CD4-positive, alpha-beta T cell treated with Interleukin-1 beta for 1 hour (primary cell): ENCODE data around the gene VPS13D.

Source experiments
- DNase-seq, 2 donors: peaks; one replicate each; pipeline ENCODE4 v3.0.0-alpha.2; 2020 to 2022

The VPS13D gene

DNA sequence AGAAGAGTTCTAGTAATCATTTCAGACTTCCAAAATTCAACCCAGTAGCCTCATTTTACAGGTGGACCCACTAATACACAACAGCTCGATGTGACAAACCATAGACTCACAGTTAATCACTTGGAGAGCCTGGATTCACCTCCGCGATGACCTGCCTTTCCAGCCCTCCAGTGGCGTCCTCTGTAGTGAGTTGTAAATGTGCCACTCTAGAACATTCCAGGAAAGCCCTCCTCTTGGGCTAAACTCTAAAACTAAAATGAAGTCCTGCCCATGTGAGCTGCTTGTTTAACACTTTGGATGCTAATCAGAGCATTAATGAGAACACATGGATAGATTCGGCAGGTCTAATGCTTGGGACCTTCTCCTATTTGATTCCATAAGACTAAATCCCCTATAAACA lies 247.5 kb downstream of the VPS13D start:
- no peak for DNase-seq

DNA sequence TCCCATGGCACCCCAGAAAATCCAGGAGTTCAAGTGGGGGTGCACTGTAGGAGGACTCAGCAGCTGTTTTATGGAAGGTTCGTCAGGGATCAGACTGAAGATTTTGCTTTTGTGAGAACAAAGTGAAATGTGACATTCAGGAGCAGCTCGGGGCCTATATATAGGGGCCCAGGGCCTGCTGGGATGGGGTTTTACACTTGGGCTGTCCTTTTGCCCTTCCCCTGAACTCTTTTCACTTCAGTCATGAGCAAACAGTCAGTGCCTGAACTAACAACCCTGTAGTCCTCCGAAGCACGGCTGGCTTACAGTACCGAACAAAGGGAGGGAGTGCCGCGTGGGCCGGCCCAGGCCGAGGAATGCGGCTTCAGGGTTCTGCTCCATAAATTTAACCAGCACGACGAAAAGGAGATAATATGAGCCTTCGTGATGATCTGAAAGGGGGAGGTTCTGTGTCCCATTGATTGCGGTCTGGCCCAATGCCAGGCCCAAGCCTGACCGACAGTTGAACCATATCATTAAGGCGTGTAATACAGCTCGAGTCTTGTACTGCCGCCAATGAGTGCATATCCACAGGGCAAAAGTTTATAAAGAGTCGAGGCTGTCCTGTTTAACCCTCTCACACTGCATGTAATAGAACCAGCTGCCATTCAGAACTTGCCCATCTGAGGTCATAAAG lies 248.2 kb downstream of the VPS13D start:
- peak in 1 of 2 donors; percentile 14 for DNase-seq

DNA sequence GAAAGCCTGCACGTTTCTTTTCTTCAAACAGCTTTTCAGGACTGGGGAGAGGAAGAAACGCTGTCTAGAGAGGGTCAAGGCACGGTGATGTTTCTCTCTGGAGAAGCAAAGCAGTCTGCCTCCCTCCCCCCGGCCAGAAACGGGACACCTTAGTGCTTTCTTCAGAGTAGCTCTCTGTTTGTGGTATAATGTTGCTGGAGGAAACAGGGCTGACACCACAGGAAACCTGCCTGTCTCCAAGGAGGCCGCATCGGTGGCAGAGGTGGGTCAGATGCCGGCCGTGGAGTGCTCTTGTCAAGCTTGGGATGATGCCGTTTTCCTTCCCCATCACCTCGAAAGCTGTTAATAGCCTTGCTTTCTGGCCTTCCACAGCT lies 248.8 kb downstream of the VPS13D start:
- DNase-seq: peak; percentile 29 to 38

DNA sequence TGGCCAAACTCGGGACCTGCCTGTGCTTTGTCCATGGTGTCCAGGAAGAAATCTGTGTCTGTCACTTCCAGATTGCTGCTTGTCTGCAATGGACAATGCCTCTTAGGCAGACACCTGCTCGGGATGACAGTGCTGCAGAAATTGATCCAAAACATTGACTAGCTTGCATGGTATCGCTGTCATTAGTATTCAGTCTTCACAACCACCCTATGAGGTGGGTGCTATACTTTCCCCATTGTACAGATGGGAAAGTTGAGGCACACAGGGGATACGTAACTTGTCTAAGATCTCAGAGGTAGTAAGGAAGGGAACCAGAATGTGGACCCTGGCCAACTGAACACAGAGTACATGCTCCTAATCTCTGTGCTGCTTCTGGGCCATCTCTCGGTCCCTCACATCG lies 249.5 kb downstream of the VPS13D start:
- no peak for DNase-seq

DNA sequence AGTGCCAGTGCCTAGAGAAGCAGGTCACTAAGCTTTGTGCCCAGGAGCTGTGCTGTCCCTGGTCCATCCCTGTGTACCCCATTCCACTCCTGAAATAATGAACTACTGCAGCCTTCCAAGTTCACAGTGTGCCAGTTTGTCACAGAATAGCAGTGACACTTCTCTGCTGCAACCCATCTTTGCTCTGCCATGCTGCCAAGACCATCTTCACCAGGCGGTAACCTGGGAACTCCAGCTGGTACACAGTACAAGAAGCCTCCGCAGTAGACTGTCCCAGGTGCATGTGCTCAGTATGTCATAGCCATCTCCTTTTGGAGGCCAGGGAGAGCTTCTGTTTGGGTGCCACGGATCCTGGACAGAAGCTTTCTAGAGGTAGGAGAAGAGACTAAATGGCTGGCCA lies 250.2 kb downstream of the VPS13D start:
- DNase-seq: no peak

DNA sequence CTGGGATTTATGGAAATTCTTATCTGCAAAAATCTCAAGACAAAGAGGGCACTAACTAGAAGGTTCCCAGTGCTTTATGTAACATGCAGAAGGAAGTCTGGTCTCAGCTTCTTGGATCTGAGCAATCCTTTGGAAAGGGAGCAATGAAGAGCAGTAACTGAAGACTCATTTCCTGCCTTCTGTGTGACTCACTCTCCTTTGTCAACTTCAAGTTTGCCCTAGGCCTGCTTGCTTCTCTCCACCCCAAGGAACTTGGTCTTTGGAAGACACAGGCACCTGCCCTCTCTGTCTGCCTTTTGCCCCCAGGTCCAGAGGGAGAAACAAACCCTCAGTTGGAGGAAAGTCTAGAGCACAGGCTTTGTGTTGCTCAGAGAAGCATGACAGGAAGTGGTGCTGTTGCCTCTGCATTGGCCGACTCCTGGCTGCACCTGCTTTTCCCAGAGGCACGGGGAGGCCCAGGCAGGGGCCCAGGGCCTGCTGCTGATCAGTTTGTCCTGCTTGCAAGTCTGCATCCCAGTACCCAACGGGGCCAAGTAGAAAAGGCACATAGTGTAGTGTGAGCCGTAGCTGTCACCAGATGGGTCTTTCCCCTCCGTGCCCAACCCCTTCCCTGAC lies 251.0 kb downstream of the VPS13D start:
- peak; percentile 15 to 16 for DNase-seq

DNA sequence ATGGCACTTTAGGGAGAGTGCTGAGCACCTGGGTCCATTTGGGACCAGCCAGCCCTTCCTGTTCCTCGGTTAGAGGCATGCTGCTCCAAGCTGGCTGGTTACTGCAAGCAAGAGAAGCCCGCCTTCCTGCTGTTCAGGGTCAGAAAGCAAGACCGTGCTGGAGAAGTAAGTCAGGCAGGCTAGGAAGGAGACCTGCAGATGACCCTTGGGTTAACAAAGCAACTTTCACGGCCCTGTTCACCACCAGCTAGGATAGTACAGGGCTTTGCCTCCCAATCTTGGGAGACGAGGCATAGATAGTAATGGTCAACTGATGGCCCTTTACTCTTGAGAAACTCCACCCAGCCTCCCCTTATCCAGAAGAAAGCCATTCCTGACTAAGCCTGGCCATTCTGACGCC lies 252.1 kb downstream of the VPS13D start:
- DNase-seq: no peak

DNA sequence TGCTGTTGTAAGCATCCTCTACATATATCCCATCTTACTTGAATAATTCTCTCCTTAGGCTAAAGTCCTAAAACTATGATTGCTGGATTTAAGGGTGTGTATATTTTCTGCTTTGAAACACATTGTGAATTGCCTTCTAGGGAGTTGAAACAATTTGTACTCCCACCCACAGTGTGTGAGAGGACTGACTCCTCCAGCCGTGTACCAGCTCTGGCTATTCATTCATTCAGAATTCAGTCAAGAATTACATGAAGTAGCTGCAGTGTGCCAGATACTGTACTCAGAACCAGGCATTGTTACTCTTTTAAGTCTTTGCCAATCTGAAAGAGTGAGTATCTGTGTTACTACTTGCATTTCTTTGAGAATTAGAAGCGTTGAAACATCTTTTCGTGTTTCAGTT lies 253.2 kb downstream of the VPS13D start:
- DNase-seq: no peak

DNA sequence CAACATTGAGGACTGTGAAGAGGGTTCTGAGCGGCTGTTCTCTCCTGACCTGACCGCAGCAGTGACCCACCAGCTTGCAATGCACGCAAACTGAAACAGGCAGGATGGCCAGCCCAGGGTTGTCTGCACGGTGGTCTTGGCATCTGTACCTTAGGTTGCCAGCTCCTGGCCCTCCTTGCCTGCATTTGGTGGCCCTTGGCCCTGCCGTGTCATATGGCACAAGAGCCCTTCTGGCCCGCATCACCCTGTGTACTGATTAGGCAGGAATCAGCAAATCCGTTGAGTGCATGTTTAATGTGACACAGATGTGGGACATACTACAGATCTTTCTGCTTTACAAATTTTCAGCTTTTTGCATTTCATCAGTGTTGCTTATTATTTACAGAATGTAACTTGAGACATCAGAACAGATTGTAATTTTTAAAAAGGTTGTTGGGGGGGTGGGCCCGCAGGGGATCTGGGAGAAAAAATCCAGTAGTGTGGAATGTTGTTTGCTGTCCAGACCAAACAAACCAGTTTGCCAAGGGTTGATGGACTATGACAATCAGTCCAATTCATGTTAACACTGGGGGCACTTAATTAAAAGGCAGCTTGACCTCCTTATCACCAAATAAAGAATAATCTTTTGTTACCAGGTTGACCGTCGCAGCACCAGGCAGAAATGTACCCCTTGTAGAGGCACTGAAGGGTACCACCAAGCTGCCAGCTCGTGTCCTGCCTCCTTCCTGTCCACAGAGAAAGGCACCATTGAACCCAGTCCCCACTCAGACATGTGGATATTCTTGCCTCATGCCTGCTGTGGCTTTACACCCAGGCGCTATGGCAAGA lies 255.6 kb downstream of the VPS13D start:
- no peak for DNase-seq

DNA sequence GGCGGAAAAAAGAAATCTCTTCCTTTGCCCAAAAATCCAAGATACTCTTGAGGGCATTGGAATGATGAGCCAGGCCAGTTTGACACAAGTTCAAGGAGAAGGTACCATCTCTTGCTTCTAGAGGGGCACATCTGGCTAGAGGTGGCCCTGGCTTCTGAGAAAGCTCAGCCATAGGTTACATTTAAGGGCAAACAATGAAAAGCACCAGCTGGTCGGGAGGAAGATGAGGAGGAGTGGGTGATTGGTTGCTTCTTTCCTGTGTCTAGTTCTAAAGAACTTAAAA lies 256.2 kb downstream of the VPS13D start:
- DNase-seq: no peak

DNA sequence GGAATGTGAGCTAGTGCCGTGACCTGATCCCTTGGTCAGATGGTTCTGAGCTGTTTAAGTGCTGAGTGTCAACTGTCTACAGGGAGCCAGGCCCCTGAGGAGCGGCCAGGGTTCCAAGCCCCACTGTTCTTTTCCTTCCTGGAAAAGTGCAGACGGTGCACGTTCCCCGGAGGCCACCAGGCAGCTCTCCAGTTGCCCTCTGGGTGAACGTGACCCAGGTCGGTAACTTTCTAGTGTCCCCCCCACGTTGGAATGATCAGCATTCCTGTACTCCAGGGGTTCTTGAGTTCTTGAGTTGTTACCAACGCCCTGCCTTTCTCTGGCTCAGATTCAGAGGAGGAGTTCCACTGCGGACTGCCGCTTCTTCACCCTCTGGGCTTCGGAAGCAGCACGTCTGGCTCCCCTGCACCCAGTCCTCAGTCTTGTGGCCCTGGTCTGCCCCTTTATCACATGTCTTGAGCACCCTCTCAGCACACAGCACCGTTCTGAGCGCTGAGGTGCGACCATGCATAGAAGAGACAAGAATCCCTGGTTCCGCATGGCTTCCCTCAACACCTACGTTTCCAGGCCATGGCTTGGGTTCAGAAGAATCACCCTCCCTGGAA lies 256.7 kb downstream of the VPS13D start:
- DNase-seq: no peak

DNA sequence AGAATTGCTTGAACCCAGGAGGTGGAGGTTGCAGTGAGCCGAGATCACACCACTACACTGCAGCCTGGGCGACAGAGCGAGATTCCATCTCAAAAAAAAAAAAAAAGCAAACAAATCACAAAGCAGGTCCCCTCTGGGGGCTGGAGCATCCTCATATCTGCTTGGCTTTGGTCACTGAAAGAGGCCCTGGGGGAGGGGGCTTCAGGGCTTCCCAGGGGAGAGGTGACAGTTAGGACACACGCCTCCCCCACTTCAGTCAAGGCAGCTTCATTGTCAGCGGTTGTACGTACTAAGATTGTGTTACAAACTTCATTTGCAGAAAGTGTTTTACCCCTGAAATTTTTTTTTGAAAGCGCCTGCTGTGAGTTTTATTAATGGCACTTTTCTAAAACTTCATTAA lies 257.7 kb downstream of the VPS13D start:
- no peak for DNase-seq

DNA sequence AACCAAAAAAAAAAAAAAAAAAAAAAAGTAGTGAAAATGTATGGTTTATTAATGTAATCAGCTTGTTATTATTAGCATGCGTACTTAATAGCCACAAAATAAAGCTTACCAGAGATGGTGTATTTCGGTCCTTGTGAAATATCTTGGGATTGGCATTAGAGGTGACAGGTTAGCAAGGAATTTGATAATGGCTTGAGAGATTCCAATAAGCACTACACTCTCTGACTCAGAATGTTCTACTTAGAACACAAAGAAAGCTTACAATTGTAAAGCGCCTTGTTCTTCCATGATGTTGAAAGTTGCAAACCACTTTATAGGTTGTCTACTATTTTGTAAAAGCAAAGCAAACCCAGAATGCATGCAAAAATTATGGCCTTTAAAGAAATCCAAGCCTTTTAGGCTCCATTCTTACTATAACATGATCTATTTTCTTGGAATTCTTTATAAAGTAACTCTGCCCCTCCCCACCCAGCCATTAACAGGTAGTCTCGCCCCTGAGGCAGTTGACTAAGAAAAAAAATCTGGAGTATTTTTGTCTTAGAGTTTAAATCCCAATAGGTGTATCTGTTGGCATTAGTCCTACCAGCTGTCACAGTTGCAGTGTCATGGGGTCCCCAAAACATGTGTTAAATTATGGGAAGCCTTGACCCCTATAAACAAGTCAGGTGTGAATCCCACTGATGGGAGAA lies 259.0 kb downstream of the VPS13D start:
- no peak for DNase-seq

DNA sequence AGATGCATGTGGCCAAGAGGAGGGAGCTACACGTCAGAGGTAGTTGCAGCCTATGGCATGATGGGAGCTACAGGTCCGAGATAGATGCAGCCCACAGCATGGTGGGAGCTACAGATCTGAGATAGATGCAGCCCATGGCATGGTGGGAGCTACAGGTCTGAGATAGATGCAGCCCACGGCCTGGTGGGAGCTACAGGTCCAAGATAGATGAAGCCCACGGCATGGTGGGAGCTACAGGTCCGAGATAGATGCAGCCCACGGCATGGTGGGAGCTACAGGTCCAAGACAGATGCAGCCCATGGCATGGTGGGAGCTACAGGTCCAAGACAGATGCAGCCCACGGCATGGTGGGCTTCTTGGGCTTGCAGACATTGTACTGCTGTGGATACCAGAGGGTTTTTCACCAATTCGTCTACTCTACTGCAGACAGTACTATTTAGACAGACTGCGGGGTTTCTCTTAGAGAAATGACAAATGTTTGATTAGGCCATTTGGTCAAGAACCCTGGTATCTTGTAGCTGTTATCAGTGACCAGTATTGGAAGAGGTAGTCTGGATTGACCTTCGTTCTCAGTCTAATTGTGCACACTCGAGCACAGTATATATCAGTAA lies 260.8 kb downstream of the VPS13D start:
- DNase-seq: no peak

DNA sequence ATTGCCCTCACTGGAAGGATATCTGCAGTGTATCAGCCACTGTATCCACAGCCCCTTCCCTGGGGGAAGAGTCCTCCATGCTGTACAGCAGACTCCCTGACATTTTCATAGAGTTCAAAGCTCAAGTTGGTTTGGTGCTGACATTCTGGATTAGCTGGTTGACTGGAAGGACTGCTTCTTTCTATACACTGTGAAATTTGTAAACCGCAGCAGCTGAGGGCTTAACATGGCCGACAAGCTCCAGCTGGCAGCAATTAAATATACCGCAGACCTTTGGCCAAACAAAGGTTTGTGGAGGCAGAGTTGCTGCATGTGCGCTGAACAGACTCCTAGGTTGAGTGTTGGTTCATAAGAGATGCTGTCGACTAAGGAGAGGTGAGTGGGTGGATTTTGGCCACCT lies 261.8 kb downstream of the VPS13D start:
- no peak for DNase-seq

DNA sequence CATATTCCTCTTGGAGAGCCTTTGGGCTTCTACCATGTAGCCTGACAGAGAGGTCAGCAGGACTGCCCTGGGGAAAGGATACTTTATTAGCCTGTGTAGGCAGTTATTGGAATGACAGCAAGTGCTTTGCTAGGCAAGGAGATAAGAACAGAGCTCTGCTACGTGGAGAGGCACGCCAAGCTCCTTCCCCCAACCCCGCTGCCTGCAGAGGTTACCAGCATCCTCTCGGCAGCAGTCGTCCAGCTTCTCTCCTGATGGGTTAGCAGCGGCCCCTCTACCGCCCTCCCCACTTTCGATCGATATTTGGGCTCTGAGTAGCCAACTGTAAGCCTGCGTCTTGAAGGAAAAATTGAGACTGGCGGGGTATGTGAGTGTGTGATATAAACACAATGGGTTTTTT lies 265.9 kb downstream of the VPS13D start:
- no peak for DNase-seq

DNA sequence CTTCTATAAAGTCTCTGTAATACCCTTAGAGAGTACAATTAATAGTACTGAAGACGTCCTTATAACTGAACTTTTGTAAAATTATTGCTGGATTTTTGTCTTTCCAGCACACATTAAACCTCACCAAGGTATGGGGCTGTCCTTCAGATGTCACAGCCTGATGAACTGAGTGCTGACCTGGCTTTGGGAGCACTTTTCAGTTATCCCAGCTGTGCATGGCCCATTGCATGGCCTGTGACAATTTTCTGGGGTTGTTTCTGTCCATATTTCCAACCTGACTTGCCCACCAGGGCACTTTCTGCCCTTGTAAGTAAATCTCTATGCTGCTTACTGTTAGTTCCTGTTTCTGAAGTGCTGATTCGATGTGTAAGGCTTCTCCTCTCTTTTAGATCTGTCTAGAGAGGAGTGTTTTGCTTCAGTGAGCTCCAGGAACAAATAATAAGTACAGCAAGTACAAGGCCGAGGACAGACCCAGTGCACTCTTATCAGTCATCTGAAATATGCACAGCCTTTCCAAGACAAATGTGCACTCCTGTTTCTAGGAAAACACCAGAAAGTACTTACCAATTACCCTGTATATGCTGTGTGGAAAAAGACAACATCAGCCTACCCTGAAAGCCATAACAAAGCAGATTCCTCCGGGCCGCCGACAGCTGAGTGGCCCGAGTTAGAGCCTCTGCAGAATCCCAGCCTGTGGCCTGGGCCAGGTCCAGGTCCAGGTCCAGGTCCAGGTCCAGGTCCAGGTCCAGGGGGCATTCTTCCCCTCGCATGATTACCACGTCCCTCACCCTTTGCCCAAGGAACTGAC lies 266.5 kb downstream of the VPS13D start:
- no peak for DNase-seq

DNA sequence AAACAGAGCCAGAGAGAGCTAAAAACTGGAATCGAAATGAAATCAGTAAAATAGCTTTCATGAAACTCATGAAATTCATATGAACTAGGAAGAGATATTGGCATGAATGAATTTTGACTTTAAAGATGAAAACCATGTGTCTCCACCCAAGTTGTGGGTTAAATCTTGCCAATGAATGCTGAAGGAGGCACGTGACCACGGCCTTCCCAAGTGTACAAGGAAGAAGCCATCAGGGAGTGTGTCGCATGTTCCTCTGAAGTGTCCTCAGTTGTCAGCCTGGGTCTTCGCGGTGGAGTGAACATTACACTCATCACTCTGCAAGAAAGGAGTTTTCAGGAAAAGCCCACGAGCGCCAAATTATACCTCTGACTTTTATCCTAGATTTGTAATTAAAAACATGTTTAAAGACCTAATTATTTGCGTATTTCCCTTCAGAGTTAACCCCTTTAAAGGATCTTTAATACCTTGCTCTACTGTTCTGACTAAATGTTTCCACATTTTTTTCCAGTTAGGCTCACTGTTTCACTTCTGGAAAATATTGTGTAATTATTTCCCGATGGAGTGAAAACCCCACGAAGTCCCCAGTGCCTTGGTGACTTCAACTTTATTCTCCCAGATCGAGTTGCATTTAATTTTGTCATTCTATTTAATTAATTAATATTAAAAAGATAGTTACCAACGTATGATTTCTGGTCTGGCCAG lies 269.9 kb downstream of the VPS13D start:
- no peak for DNase-seq

DNA sequence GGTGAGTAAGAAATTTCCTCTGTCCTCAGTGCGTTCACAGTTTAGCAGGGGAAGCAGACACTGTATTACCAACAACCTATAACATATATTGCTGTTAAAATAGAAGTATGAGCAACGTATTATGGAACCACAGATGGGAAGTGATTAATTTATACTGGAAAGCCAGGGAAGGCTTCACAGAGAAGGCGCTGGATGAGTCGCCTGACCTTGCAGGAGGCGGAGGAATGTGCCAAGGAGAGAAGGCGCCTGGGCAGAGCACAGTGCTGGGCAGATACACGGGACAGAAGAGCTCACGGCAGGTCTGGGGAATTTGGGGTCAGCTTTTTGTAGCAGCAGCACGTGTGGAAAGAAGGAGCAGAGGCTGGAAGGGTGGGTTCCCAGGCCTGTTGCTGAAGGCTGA lies 271.8 kb downstream of the VPS13D start:
- no peak for DNase-seq

DNA sequence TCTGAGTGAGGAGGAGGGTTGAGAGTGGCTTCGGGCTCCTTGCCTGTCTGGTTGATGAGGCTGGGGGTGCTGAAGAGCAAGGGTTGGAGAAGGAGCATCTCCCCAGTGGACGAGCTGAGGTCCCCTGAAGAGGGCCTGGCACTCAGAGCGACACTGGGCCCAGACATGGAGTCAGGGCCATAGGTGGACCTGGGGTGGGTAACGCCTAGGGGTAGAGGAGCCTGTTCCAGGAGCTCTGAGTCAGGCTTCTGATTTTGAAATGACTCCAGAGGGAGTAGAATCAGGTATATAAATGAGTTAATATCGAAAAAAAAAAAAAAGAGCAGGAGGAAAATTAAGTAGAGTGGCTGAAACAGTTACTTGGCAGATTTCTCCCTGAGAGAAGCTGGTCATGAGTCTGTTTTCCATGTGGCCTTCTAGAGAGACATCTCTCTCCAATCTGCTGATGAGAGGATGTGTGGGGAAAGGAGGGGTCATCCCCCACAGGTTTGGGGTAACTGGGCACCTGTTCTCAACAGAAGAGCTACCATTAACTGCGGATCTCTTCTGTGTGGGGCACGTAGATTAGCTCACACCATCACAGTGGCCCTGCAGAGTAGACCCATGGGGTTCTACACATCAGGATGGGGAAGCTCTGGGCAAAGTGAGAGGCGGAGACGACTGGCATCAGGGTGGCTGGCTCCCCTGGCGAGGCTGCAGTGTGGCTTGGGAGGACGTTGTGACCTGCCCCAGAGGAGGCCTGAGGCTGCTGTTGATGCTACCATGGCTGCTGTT lies 272.7 kb downstream of the VPS13D start:
- no peak for DNase-seq

DNA sequence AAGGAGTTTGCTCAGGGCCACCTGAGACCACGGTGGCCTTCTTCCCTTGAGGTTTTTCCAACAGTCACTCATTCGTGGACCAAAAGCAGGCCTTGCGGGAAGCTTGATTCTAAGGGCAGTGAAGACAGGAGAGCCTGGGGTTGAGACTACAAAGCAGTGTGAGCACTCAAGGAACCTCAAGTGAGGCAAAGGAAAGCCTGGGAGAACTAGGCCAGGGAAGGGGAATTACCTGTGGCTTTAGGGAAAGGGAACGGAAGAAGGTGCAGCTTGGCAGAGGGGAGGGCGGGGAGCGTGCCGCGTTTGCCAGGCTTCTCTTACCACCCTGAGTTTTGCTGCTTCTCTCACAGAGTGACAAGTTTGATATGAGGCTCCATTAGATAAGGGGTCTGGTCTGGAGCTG lies 273.9 kb downstream of the VPS13D start:
- no peak for DNase-seq
